Coronary artery (tissue), 2 donors: ENCODE data around the gene ALG9.

Source experiments
- DNase-seq: peaks from one replicate; pipeline ENCODE4 v3.0.0-alpha.2; 2017; ENCODE audit warnings: low spot score
- H3K27ac ChIP-seq, 2 donors: fragments of 200-600 bp; sonication (generic); one replicate each; pipeline ENCODE4 v1.5.1; 2016 to 2019
- H3K4me3 ChIP-seq: fragments of 200-600 bp; sonication (generic); 2 replicates; pipeline ENCODE4 v1.5.1; 2016; ENCODE audit warnings: mild to moderate bottlenecking, moderate library complexity
- CTCF ChIP-seq: fragments of 200-600 bp; sonication (generic); IDR thresholded peaks from one replicate; pipeline ENCODE4 v1.5.1; 2019; ENCODE audit warnings: antibody characterized with exemption

ALG9 gene

GRCh38 chr11:111852103-111852502 is 19.3 kb downstream of the ALG9 start:
- no peak for TF ChIP-seq CTCF
- Histone ChIP-seq H3K27ac (no peak overlapping the region), H3K4me3 (no peak overlapping the region)
- DNase-seq: no peak

GRCh38 chr11:111851636-111852035 is 19.7 kb downstream of the ALG9 start:
- Histone ChIP-seq H3K4me3 (no peak overlapping the region), H3K27ac (no peak overlapping the region)
- no peak for TF ChIP-seq CTCF
- no peak for DNase-seq

GRCh38 chr11:111851067-111851466 is 20.3 kb downstream of the ALG9 start:
- DNase-seq: no peak
- no peak overlapping the region for H3K27ac ChIP-seq
- no peak overlapping the region for H3K4me3 ChIP-seq
- no peak for TF ChIP-seq CTCF

- Histone ChIP-seq H3K27ac (no peak overlapping the region), H3K4me3 (no peak overlapping the region)
- no peak for TF ChIP-seq CTCF
- DNase-seq: no peak
Measured at GRCh38 chr11:111849631-111850030, 21.8 kb downstream of the ALG9 start.

GRCh38 chr11:111846636-111847035 is 24.7 kb downstream of the ALG9 start:
- DNase-seq: no peak
- no peak overlapping the region for H3K4me3 ChIP-seq
- peak overlapping the region in 1 of 2 donors; percentile 5 for H3K27ac ChIP-seq
- TF ChIP-seq CTCF: no peak

GRCh38 chr11:111846063-111846462 is 25.3 kb downstream of the ALG9 start:
- no peak for DNase-seq
- Histone ChIP-seq H3K27ac (no peak overlapping the region), H3K4me3 (no peak overlapping the region)
- no peak for TF ChIP-seq CTCF

GRCh38 chr11:111845276-111846028 is 25.9 kb downstream of the ALG9 start:
- no peak for DNase-seq
- no peak overlapping the region for H3K27ac ChIP-seq
- TF ChIP-seq CTCF: no peak
- no peak overlapping the region for H3K4me3 ChIP-seq
